GM23248 (cell line): ENCODE data around the gene SEMA6A. TPM values are rescaled to one million over a fixed set of nuclear protein-coding genes. Genes with fewer than 3 reads are reported as not detected.

Experiments used
- DNase-seq: peaks from one replicate; pipeline ENCODE4 v3.0.0-alpha.2; 2015
- H2AFZ ChIP-seq: fragments of 200-600 bp; sonication (generic); 2 replicates; pipeline ENCODE4 v1.6.1; 2016; ENCODE audit warnings: antibody characterized with exemption
- H3F3A ChIP-seq: fragments of 200-600 bp; sonication (generic); 2 replicates; pipeline ENCODE4 v1.6.1; 2016; ENCODE audit warnings: mild to moderate bottlenecking, antibody characterized with exemption, mixed run types; ENCODE audit not compliant: insufficient read depth
- H3K27ac ChIP-seq: fragments of 200-600 bp; sonication (generic); 2 replicates; pipeline ENCODE4 v1.5.1; 2016; ENCODE audit warnings: mild to moderate bottlenecking
- H3K27me3 ChIP-seq: fragments of 200-600 bp; sonication (generic); replicated peaks from 2 replicates; pipeline ENCODE4 v1.6.1; 2016; ENCODE audit warnings: mild to moderate bottlenecking; ENCODE audit not compliant: insufficient read depth
- H3K36me3 ChIP-seq: fragments of 200-600 bp; sonication (generic); 2 replicates; pipeline ENCODE4 v1.6.1; 2016; ENCODE audit warnings: low read depth, mild to moderate bottlenecking
- H3K4me1 ChIP-seq: fragments of 200-600 bp; sonication (generic); 2 replicates; pipeline ENCODE4 v1.6.1; 2016; ENCODE audit warnings: mild to moderate bottlenecking; ENCODE audit not compliant: insufficient read depth
- H3K4me2 ChIP-seq: fragments of 200-600 bp; sonication (generic); one replicate; pipeline ENCODE4 v1.6.1; 2016; ENCODE audit warnings: mild to moderate bottlenecking; ENCODE audit not compliant: unreplicated experiment
- H3K4me3 ChIP-seq: fragments of 200-600 bp; sonication (generic); 2 replicates; pipeline ENCODE4 v1.5.1; 2016; ENCODE audit warnings: mild to moderate bottlenecking
- H3K79me2 ChIP-seq: fragments of 200-600 bp; sonication (generic); 2 replicates; pipeline ENCODE4 v1.6.1; 2016; ENCODE audit warnings: mild to moderate bottlenecking; ENCODE audit not compliant: insufficient read depth
- H3K9ac ChIP-seq: fragments of 200-600 bp; sonication (generic); 2 replicates; pipeline ENCODE4 v1.6.1; 2016; ENCODE audit warnings: mild to moderate bottlenecking
- H3K9me2 ChIP-seq: fragments of 200-600 bp; sonication (generic); 2 replicates; pipeline ENCODE4 v1.6.1; 2016; ENCODE audit warnings: mixed run types, mild to moderate bottlenecking, moderate library complexity; ENCODE audit not compliant: insufficient read depth
- H3K9me3 ChIP-seq: fragments of 200-600 bp; sonication (generic); one replicate; pipeline ENCODE4 v1.6.1; 2017; ENCODE audit warnings: low read depth
- H4K20me1 ChIP-seq: fragments of 200-600 bp; sonication (generic); 2 replicates; pipeline ENCODE4 v1.6.0; 2016; ENCODE audit not compliant: insufficient read depth
- EZH2 ChIP-seq: fragments of 200-600 bp; sonication (generic); IDR thresholded peaks from 2 replicates; pipeline ENCODE4 v1.6.1; 2018; ENCODE audit warnings: antibody characterized with exemption, mild to moderate bottlenecking; ENCODE audit not compliant: insufficient read depth, poor library complexity, severe bottlenecking
- EZH2phosphoT487 ChIP-seq: fragments of 200-600 bp; sonication (generic); IDR thresholded peaks from 2 replicates; pipeline ENCODE4 v1.6.1; 2018; ENCODE audit warnings: antibody characterized with exemption, moderate library complexity, mild to moderate bottlenecking, low read depth; ENCODE audit not compliant: insufficient read depth
- WGBS, 2 experiments: methylation state at CpG; one replicate each; pipeline ENCODE4 v1.1.6; 2015 to 2017; ENCODE audit warnings: low lambda C conversion rate in 2 of 2, low coverage in 1 of 2; ENCODE audit errors: missing lambda C conversion rate in 2 of 2; 5-methylcytosine and 5-hydroxymethylcytosine counted together
- in situ Hi-C: fragments of 300-500 bp; cut with MboI; formaldehyde crosslinking; loops from 2 replicates; pipeline ENCODE4 v1.15.0; 2020
- polyA plus RNA-seq: library from polyadenylated mRNA; unstranded; fragments of >200 nt; fragmentation: Nextera tagmentation; extraction: Ambion mirVana; gene quantifications from 2 replicates; pipeline ENCODE4 v1.2.1, GENCODE V29; 2016
- total RNA-seq: library from RNA; depleted of rRNA; stranded (reverse); fragments of >200 nt; shearing (Covaris generic); gene quantifications from 2 replicates; pipeline ENCODE4 v1.2.3, GENCODE V29; 2014

Gene SEMA6A
- total and polyA plus RNA-seq, 2 experiments from 2014 or later: under 0.01 to 0.79 TPM

- no peaks in the 10 kb centered on the region for H3K36me3 ChIP-seq
- no peaks in the 10 kb centered on the region for H3K9me3 ChIP-seq
- DNase-seq: no peak
- H3F3A ChIP-seq: no peaks in the 10 kb centered on the region
- no peak overlapping the region for H2AFZ ChIP-seq
- no peaks in the 10 kb centered on the region for H3K4me1 ChIP-seq
- no peaks in the 10 kb centered on the region for H3K27me3 ChIP-seq
- H3K27ac ChIP-seq: no peak overlapping the region
- H3K9ac ChIP-seq: no peak overlapping the region
- TF ChIP-seq EZH2 (no peak), EZH2phosphoT487 (no peak)
- H3K79me2 ChIP-seq: no peaks in the 10 kb centered on the region
- no peak overlapping the region for H3K4me2 ChIP-seq
- H3K9me2 ChIP-seq: no peaks in the 10 kb centered on the region
- no peak overlapping the region for H3K4me3 ChIP-seq
- H4K20me1 ChIP-seq: no peaks in the 10 kb centered on the region
- in situ Hi-C loops: no loop called here
- WGBS, 2 experiments: 84 to 87% methylated on average over 10 of the region's 10 CpGs
Measured at GRCh38 chr5:116401576-116401975, 173.0 kb downstream of the SEMA6A start.

DNA sequence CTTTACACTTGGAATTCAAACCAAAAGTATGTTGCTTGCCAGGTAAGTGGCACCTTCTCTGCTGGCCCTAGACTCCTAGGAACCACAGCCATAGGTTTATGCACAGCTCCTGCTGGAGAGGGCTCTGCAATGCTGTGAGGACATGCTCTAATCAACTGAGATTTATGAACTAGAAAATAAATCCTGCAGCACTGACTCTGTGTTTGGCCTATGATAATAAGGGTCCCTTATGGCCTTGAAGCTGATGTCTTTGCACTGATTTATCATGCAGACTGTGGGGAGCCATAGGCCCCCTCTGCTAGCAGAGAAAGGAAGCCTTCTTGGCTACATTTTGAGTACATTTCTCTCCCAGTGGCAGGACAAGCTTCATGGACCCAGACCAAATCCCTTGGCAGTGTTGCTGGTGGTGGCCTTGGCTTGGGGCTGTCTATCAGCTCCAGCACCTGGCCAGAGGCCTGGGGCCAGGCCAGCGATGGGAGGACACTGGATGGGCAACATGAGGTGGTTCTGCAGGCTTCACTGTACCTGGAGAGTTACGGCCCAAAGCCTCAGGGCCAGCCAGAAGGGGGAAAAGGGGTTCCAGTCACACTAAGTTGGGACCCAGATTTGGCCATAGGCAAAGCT is 178.0 kb downstream of the SEMA6A start:
- TF ChIP-seq EZH2phosphoT487 (no peak), EZH2 (no peak)

DNA sequence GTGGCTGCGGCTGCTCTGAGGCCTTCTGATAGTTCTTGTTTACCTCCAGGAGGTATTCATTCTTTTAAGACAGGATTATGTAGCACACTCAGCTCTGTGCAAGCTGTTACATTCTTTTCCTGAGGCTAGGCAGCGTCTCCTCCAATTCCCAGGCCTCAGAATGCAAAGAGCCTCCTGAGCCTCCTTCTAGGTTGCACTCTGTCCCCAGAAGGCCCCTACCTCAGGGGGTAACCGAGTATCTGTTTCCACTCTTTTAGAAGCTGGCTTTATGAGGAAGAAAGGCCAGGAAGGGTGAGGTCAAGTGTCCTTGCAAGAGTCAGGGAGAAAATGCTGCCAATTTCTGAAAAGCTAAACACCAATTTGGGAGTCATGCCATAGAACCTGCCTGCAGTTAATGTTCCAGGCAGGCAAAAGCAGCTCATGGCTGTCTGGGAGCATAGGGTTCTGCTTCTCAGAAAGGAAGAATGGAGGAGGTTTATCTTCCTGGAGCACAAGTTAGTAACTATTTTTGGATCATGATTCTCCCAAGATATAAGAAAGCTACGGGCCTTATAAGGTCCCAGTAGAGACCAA is 178.9 kb downstream of the SEMA6A start:
- no peak overlapping the region for H3K27ac ChIP-seq
- no peaks in the 10 kb centered on the region for H3K9me2 ChIP-seq
- H3K4me3 ChIP-seq: no peak overlapping the region
- no peak overlapping the region for H3K4me2 ChIP-seq
- no peaks in the 10 kb centered on the region for H3K79me2 ChIP-seq
- no peak for TF ChIP-seq EZH2
- no peak for TF ChIP-seq EZH2phosphoT487
- no peaks in the 10 kb centered on the region for H3F3A ChIP-seq
- in situ Hi-C loops: no loop called here
- no peak overlapping the region for H2AFZ ChIP-seq
- WGBS, 2 experiments: 40 to 62% methylated on average over 4 of the region's 4 CpGs
- DNase-seq: no peak
- H4K20me1 ChIP-seq: no peaks in the 10 kb centered on the region
- no peaks in the 10 kb centered on the region for H3K36me3 ChIP-seq
- no peaks in the 10 kb centered on the region for H3K27me3 ChIP-seq
- H3K9ac ChIP-seq: no peak overlapping the region
- no peaks in the 10 kb centered on the region for H3K4me1 ChIP-seq
- no peaks in the 10 kb centered on the region for H3K9me3 ChIP-seq

More for the DNA sequence above, 178.0 kb downstream of the SEMA6A start:
- no peaks in the 10 kb centered on the region for H4K20me1 ChIP-seq
- no peaks in the 10 kb centered on the region for H3K4me1 ChIP-seq
- no peaks in the 10 kb centered on the region for H3K9me3 ChIP-seq
- no peaks in the 10 kb centered on the region for H3K27me3 ChIP-seq
- H3K4me3 ChIP-seq: no peak overlapping the region
- no peaks in the 10 kb centered on the region for H3F3A ChIP-seq
- no peaks in the 10 kb centered on the region for H3K79me2 ChIP-seq
- no peak overlapping the region for H3K4me2 ChIP-seq
- in situ Hi-C loops: no loop called here
- no peaks in the 10 kb centered on the region for H3K36me3 ChIP-seq
- no peak overlapping the region for H2AFZ ChIP-seq
- no peaks in the 10 kb centered on the region for H3K9me2 ChIP-seq
- H3K9ac ChIP-seq: no peak overlapping the region
- WGBS, 2 experiments: 63 to 94% methylated on average over 2 of the region's 2 CpGs
- no peak overlapping the region for H3K27ac ChIP-seq
- no peak for DNase-seq

- 86 to 91% methylated on average over 9 of the region's 9 CpGs for WGBS, 2 experiments
- Histone ChIP-seq H3F3A (no peaks in the 10 kb centered on the region), H2AFZ (no peak overlapping the region), H3K4me2 (no peak overlapping the region), H3K36me3 (no peaks in the 10 kb centered on the region), H3K9ac (no peak overlapping the region), H3K79me2 (no peaks in the 10 kb centered on the region), H3K9me3 (no peaks in the 10 kb centered on the region), H3K4me3 (no peak overlapping the region), H3K9me2 (no peaks in the 10 kb centered on the region), H3K27me3 (no peaks in the 10 kb centered on the region), H4K20me1 (no peaks in the 10 kb centered on the region), H3K4me1 (no peaks in the 10 kb centered on the region), H3K27ac (no peak overlapping the region)
- TF ChIP-seq EZH2 (no peak), EZH2phosphoT487 (no peak)
- no peak for DNase-seq
- in situ Hi-C loops: no loop called here
Measured at GRCh38 chr5:116395226-116395625, 179.4 kb downstream of the SEMA6A start.
